GM12873 (cell line): ENCODE results near the gene F13A1.

Source experiments
- TF ChIP-seq, protein P1 (sequence below): IDR thresholded peaks from 2 replicates; pipeline ENCODE4 v1.5.1; 2012; ENCODE audit warnings: low read depth, mild to moderate bottlenecking, moderate library complexity, low read length, control low read depth; ENCODE audit not compliant: insufficient read depth; ENCODE audit errors: missing control alignments

Gene F13A1

GRCh38 chr6:6123803-6124202, 196.7 kb downstream of the F13A1 start:
- TF ChIP-seq, protein P1, sequence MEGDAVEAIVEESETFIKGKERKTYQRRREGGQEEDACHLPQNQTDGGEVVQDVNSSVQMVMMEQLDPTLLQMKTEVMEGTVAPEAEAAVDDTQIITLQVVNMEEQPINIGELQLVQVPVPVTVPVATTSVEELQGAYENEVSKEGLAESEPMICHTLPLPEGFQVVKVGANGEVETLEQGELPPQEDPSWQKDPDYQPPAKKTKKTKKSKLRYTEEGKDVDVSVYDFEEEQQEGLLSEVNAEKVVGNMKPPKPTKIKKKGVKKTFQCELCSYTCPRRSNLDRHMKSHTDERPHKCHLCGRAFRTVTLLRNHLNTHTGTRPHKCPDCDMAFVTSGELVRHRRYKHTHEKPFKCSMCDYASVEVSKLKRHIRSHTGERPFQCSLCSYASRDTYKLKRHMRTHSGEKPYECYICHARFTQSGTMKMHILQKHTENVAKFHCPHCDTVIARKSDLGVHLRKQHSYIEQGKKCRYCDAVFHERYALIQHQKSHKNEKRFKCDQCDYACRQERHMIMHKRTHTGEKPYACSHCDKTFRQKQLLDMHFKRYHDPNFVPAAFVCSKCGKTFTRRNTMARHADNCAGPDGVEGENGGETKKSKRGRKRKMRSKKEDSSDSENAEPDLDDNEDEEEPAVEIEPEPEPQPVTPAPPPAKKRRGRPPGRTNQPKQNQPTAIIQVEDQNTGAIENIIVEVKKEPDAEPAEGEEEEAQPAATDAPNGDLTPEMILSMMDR = no peak

DNA sequence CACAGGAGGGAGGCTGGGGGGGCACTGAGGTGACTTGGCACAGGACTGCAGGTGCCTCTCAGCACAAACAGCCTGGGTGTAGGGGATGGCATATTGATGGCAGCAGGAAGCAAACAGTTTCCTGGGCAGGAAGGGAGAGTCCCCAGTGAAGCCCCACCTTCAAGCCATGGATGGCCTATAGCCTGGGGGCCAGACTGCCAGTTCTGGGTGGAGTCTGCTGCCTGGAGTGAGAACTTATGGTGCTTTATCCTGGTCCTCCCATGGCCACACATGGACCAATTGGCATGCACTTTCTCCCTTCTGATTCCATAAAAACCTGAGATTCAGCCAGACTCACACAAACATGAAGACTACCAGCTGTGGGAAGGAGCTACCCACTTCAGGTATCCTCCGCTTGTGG, 198.5 kb downstream of the F13A1 start:
- TF ChIP-seq, protein P1 = no peak

DNA sequence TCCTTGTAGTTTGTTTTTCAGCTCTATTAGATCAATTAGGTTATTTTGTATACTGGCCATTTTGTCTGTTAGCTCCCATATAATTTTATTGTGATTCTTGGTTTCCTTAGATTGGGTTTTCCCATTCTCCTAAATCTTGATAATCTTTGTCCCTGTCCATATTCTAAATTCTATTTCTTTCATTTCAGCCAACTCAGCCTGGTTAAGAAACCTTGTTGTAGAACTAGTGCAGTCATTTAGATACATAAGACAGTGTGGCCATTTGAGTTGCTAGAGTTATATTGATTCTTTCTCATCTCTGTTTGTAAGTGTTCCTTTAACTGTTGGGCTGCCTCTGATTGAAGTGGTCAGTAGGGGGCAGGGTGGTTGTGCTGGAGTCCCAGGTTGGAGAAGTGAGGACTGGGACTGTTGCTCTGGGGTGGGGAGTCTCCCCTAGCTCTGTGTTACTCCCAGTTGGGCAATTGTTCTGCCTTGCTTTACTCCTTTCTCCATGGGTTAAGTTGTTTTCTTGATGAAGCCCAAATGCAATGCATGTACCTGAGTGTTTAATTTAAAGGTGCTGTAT, 214.9 kb downstream of the F13A1 start:
- TF ChIP-seq, protein P1 = peak; percentile 44
